GM19463 (cell line): ENCODE measurements around the gene FBXW9.
"Not testable (repeated sequence)": the region's sequence is repeated elsewhere in the genome, so short reads cannot be mapped to it uniquely, and the experiment has no call there.

ENCODE experiments used
- ATAC-seq: cut with Tn5 transposase; IDR thresholded peaks from one replicate; pipeline ENCODE4 v1.9.1; 2021; ENCODE audit warnings: mild to moderate bottlenecking, moderate library complexity; ENCODE audit not compliant: unreplicated experiment

The FBXW9 gene

DNA sequence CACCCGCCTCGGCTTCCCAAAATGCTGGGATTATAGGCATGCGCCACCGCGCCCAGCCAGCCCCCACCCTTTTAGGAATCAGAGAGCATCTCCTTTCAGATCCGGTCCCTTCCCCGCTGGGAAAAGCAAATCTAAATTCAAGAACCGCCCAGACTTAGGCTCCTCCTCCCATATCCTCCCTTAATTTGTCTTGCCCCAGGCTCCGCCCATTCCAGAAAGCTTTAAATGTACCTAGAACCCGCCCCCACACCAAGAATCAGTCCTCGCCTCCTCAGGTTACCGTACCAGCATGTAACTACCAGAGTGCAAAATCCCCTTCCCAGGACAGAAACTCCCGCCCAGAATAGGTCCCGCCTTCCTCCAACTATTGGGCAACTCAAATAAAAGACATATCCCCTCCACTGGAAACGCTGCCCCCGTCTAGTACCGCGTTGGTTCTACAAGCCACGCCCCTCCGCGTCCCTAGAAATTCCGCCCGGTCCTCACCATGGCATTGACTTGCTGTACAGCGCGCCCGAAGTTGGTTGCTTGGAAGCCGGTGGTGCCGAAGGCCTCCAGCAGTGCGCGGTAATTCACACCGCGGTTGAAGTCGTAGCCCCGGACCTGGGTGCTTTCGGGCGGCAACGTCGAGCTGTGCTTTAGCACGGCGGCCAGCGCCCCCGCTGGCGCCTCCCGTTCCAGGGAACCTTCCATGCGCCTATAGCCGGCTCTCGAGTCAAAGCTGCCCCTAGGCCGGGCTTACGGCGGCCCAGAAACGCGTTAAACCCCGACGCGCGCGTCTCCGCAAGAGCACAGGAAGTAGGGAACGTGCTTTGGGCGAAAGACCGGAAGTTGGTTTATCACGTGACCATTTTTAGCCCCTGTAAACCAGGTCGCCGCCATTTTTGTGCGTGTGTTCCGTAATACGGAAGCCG is 15.1 kb downstream of the FBXW9 start, which contains the start of gene DHPS:
Gene DHPS, minus strand, starts transcription at position 807 of the 914 bp plus-strand sequence. Its CDS starts 114 bp downstream, at position 693.
- peak; percentile 68 for ATAC-seq

DNA sequence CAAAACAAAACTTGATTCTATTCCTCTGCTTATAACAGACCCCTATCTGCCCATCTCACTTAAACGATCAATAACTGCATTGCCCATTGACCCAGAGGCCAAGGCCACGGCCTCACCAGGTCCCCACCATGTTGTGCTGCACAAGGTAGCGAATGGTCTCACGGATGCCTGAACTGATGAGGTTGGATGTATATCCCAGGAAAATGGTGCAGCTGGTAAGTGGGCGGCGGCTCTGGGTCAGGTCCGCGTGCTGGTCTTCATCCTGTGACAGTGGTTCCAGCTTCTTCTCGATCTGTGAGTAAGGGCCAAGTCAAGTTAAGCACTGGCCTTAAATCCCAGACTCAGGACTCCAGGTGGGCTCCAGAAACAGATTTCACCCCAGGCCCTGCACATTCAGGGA is 16.4 kb downstream of the FBXW9 start:
- ATAC-seq: no peak

DNA sequence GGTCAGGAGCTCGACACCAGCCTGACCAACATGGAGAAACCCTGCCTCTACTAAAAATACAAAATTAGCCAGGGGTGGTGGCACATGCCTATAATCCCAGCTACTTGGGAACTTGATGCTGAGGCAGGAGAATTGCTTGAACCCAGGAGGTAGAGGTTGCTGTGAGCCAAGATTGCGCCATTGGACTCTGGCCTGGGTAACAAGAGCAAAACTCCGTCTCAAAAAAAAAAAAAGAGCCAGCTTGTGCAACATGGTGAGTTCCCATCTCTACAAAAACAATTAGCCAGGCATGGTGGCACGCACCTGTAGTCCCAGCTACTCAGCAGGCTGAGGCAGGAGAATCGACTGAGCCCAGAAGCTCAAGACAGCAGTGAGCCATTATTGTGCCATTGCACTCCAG is 18.4 kb downstream of the FBXW9 start:
- not testable (repeated sequence) for ATAC-seq

DNA sequence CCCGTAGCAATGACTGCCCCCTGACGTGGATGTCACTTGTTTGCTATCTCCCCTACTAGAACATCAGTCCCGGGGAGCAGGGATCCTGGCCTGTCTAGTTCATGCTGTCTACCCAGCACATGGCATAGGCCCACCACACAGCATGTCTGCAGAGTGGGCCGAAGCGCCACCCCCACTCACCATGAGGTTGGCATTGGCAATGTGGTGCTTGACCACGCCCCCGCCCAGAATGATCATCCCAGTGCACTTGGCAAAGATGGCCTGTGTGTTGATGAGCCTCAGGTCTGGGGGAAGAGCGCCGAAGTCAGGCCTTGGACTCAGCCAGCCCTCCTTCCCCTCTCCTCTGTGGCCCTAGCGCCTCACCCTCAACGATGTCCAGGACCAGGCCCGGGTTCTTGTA is 19.5 kb downstream of the FBXW9 start:
- ATAC-seq: no peak

DNA sequence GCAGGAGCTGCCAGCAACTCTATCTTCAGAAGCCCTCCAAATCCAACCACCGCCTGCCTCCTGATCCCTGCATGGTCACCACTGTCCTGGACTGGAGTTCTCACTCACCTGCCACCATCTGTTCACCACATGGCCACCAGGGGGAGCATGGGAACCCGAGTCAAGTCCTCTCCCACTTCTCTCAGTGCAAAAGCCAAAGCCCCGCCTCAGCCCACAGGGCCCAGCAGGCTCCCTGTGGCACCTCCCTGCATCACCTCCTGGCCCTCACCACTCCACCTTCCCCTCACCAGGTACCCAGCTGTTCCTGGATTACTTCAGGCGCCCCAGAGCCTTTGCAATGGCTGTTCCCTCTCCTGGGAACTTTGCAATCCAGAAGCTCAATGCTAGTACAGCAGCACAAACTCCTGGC is 20.0 kb downstream of the FBXW9 start:
- ATAC-seq: no peak

DNA sequence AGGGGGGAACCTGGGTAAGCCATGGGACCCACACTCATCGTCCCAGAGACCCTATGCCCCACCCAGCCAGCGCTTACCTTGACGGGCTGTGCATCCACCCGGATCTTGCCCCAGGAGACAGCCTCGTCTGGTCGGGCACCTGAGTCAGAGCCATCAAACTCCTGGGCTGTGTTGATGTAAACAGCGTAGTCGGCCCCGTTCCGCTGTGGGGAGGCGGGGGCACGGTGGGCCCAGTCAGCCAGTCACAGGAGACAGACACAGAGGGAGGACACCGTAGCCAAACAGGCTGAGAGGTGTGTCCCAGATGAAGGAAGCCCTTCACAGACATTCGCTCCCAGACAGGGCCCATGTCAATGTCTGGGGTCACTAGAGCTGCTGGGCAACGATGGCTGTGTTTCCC is 20.5 kb downstream of the FBXW9 start:
- ATAC-seq: no peak

DNA sequence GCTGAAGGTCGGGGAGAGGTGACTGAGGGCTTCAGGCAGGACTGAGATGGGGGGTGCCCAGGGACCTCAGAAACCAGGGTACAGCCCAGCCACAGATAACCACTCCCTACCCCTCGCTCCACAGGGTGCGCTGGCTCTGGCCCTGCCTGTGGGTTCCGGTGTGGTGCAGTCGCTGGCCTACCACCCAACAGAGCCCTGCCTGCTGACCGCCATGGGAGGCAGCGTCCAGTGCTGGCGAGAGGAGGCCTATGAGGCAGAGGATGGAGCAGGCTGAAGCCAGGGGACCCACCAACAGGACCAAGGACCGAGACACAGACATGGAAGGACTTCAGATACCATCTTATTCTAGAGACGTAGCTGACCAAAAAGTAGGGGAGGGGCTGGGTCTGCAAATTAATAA is 21.0 kb downstream of the FBXW9 start:
- ATAC-seq: no peak

DNA sequence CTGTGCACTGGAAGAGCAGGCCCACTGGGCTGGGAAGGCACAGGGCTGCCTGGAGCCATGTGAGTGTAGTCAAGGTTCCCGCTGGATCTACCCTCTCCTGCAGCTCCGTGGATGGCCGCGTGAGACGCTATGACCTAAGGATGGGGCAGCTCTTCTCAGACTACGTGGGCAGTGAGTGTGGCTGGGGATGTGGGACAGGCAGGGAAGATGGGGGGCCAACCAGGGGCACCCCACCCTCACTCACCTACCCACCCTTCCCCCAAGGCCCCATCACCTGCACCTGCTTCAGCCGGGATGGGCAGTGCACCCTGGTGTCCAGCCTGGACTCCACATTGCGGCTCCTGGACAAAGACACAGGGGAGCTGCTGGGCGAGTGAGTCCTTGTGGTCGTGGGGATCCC is 23.7 kb downstream of the FBXW9 start:
- ATAC-seq: no peak

DNA sequence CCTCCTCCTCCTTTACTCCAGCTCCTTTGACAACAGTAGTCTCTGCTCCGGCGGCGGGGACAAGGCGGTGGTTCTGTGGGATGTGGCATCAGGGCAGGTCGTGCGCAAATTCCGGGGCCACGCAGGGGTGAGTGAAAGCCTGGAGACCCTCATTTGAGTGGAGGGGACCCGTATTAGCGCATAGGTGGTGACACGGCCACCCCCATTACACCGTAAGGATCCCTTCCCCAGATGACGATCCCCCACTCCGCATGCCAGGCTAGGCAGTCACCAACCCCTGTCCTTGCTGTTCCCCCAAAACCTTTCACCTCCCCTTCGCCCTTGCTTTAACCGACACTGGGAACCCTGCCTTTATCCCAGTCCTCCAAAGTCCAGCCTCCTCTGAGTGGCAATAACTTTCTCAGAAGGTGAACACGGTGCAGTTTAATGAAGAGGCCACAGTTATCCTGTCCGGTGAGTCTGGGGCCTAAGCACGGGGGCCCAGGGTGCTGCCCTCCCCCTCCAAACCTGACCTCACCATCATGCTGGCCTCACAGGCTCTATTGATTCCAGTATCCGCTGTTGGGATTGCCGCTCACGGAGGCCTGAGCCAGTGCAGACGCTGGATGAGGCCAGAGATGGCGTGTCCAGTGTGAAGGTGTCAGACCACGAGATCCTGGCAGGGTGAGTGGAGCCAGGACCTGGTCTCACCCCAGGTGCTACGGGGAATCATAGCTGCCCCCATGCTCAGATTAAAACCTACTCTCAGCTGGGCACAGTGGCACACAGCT is 26.1 kb downstream of the FBXW9 start:
- ATAC-seq: no peak

DNA sequence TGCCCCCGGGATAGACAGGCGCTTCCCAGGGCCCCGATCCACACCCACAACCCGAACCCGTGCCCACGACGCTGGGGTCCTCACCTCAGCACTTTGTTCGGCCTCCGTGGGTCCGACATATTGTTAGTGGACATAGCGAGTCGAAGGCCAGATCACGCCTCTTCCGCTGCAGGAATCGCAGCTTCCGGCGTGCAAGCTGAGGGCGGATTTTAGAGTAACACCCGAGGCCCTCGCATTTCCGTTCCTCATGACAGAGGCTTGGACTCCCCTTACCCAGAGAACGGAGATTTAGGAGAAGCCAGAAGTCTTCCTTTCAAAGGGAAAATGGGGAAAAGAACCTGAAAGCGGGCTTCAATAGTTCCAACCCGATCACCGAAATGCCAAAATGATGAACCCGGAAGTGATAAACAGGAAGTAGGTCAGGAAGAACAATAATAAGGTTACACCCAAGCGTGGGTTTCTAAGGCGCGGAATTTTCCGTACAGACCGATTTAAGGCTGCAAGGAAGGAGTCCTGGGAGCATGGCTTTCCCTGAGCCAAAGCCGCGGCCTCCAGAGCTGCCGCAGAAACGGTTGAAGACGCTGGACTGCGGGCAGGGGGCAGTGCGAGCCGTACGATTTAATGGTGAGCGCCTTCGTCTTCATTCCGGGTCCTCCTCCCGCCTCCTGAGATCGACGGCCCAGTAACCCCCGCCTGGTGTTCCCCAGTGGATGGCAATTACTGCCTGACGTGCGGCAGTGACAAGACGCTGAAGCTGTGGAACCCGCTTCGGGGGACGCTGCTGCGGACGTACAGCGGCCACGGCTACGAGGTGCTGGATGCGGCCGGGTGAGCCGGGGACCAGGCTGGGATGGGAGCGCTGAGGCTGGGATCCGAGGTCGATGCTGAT is 26.9 kb downstream of the FBXW9 start:
- no peak for ATAC-seq

DNA sequence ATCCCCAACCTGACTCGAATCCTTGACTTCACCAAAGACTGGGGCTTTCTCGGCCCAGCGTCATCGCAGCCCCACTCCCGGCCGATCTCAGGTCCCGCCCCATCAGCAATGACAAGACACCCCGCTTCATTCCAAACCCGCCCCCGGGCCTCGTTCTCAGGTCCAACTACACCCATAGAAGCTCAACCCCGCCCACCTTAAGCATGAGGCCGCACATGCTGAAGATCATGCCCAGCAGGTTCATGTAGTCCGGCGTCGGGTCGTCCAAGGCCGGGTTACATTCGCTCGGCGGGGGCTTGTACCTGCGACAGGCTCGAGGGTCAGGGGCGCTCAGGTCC is 27.5 kb downstream of the FBXW9 start:
- no peak for ATAC-seq

DNA sequence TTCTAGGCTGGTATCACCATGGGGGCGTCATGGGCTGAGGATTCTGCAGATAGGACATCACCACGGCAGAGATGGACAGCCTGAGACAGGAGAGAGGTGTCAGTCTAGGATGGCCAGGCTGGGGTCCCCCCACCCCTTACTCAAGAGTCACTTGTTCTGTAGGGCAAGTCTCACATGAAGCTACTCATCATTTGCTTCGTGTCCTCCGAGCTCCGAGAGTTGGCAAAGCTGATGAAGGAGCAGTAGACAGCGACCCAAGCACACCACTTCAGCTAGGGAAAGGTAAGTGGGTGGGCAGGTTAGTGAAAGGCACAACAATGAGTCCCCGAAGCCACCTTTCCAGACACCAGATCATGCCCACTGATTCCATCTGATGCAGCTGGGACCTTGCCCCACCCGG is 28.1 kb downstream of the FBXW9 start:
- ATAC-seq: no peak

DNA sequence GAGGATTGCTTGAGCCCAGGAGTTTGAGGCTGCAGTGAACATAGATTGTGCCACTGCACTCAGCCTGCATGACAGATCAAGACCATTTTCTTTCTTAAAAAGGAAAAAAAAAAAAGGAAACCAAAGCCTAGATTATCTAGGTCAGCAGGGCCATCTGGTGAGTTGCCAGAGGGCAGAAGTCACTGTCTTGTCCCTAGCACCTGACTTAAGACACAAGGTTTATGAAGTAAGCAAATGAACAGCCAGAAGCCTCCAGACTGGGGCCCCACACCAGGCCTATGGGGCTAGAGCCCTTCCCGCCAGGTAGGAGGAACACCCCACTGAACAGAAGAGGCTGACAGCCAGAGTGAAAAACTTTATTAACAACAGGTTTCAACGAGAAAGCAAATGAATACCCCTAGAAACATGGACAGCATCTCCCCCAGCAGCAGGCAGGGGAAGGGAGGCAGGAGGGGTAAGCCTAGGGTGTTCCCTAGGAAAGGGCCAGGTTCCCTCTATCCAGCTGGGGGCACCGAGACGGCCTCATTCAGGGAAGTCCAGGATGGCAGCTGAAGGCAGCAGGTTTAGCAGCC is 28.6 kb downstream of the FBXW9 start:
- ATAC-seq: no peak

DNA sequence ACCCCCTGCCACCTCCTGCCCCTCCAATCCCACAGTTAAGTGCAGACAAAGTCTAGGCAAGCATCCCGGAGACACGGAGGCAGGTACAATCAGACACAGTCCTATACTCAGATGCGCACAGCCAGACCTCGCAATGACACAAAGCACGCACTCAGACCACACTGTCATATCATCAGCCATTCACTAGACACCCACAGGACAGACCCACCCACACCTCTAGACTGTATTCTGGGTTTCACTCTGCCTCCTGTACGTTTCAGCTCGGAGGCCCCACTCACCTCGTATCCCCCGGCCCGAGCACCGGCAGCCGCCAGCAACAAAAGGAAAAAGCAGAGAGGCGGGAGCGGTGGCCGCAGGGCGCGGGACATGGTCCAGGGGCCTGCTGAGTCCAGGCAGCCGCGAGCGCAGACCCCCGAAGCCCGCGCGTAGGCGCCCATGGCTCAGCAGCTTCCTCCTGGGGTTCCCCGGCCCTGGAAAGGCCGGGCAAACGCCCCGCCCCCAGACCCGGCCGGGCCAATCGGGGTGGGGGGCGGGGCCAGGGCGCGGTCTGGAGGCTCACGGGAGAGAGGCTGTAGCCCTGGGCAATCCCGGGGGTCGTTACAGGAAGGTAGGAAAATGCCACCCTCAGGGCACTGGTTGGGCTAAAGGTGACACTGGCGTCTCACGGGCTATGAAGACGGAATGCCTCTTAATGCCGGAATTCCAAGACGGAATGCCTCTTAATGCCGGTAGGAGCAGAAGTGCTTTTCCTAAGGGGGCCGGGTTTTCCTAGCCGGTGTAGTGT is 30.0 kb downstream of the FBXW9 start, which contains the start of the genes MAN2B1 and WDR83:
Gene MAN2B1, minus strand, starts transcription at position 478 of the 784 bp plus-strand sequence. Its CDS starts 41 bp downstream, at position 437.
Gene WDR83, plus strand, starts transcription at position 543 of the 784 bp plus-strand sequence. CDS start 2,984 bp downstream, outside the sequence.
- ATAC-seq: peak; percentile 68

DNA sequence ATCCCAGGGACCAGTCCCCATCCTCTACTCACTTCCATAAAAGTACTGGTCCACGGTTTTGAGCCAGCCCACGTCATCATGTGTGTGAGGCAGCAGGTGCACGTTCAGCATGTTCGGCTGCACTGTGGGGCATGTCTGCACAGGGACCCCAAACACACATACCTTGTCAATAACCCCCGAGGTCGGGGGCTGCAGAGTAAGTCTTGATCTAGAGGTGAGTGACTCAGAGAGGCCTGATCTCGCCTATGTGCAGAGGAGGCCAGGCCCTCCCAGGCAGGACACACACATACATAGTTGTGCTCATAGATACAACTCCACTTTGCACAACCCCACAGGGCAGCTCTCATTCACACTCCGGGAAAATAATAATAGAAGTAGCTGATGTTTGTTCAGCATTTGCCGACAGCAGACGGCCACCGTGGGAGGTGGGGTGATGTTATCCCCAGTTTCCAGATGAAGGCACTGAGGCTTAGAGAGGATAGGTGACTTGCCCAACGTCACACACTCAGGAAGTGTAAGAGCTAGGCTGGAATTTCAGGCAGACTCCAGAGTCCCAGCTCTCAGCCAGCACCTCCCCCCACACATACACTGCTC is 30.7 kb downstream of the FBXW9 start:
- ATAC-seq: no peak

DNA sequence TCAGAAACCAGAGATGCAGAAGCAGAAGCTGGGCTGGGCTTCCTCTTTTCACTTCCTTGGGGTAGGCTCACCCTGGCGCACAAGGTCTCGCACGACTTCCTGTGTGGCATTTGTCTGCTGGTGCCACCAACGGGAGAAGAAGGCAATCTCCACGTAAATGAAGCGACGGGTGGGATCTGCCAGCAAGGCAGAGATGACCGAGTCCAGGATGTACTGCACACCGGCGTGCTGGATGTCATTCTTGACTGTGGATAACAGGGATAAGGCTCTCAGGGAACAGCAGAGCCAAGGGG is 31.2 kb downstream of the FBXW9 start:
- ATAC-seq: no peak

DNA sequence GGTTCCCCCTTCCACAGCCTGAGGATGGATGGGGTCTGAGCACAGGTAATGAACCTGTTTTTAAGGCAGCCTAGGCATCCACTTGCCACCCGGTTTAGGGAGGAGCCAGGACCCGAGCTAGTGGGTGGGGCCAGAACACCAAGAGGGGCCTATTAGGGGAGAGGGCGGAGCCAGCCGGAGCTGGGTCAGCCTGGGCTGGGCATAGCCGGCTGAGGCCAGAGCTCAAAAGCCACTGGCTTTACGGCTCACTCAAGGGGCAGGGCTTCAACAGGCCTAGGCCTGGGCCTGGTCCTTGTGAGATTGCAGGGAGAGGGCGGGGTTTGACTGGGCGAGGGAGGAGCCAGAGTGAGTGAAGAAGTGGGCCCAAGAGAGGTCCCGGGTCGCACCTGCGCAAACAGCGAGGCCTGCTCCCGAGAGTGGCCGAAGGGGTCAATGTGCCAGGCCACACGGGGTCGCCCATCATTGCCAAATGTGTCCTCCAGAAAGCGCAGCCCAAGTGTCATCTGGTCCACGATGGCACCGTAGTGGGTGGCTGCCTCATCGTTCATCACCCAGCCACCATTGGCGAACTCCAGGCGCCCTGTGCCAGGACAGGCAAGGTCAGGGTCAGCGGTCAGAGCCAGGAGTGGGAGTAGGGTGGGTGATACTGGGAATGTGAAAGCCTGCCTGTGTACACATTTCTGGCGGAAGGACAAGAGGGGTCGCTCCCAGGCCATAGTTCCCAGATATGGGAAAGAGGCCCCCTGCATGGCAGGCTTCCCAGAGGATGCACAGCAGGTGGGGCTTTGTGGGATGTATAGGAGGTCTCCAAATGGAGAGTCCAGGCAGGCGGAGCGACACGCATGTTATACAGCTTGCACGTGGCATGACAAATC is 31.8 kb downstream of the FBXW9 start:
- no peak for ATAC-seq

DNA sequence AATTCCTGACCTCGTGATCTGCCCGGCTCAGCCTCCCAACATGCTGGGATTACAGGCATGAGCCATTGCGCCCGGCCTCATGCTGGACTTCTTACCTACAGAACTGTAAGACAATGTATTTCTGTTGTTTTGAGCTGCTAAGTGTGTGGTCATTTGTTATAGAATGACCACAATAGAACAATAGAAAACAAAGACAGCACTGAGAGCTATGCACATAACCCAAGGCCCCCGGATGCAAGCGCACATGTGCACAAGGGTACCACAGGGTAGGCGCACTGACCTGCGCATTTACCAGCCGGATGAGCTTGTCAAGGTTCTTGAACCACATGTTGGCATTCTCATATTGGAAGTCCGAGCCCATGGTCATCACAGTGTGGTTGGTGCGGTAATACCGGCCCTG is 35.5 kb downstream of the FBXW9 start:
- ATAC-seq: no peak

DNA sequence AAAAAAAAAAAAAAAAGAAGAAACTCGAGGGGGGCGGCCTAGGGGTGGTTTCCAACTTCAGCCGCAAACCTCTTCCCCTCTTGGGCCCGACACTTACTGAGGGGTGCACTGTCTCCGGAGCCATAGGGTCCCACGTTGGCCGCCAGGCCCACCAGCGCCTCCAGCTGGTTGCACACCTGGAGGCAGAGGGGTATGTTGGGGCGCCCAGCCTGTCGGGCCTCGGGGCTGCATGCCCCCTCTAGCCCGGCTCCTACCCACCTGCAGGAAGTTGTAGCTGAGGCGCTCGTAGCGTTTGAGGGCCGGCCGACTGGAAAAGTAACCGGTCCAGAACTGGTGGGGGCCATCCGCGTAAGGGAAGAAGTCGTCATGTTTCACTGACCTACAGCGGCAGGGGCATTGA is 38.5 kb downstream of the FBXW9 start:
- no peak for ATAC-seq
